ENCODE results near the gene SLC25A19. TPM values are rescaled to one million over a fixed set of nuclear protein-coding genes. Genes with fewer than 3 reads are reported as not detected.

Gene SLC25A19
- polyA plus RNA-seq, 1 of the 3 experiments (the other 2 are of a cell fraction) = 11.7 TPM

DNA sequence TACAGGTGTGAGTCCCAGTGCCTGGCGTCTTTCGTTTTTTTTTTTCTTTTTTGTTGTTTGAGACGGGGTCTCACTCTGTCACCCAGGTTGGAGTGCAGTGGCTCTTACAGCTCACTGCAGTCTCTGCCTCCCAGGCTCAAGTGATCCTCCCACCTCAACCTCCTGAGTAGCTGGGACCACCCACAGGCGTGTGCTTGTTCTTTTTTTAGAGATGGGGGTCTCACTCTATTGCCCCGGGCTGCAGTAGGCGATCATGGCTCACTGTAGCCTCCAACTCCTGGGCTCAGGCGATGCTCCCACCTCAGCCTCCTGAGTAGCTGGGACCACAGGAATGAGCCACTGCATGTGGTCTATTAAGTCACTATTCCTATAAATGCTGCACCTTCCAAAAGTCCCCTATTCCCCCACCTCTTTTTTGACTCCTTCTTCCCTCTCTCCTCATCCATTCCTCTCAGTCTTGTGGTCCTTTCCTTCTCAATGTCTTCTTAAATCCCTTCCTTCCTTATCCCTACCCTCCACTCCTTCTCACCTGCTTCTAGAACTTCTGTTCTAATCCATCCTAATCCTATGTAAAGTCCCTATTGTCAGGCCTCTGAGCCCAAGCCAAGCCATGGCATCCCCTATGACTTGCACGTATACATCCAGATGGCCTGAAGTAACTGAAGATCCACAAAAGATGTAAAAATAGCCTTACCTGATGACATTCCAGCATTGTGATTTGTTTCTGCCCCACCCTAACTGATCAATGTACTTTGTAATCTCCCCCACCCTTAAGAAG is 37.0 kb downstream of the SLC25A19 start:
- H2AFZ ChIP-seq (ENCODE audit: low read depth) = no peak overlapping the region
- DNase-seq = no peak
- H3K4me3 ChIP-seq (ENCODE audit: low read depth in 2 of 2, low read length in 1 of 2) = no peak overlapping the region
- ChIA-PET CTCF (interaction anchor here (3.7 to 3.8 kb wide), 2 partner anchors 9 to 13 kb away, joined by 12 to 51 read pairs; partner anchors contain the start of genes GGA3 and MRPS7), POLR2A (no interaction called here)
- no peak overlapping the region for H3K27ac ChIP-seq (ENCODE audit: low read depth in 2 of 2, low read length in 1 of 2)
- H3K9me3 ChIP-seq = no peaks in the 10 kb centered on the region
- H3K36me3 ChIP-seq (replicated peaks in 1 of 2; ENCODE audit: control insufficient read depth in 1 of 2, insufficient read depth in 2 of 2, low read length in 1 of 2) = no peaks in the 10 kb centered on the region
- WGBS (ENCODE audit: low lambda C conversion rate) = 95% methylated on average over 8 of the region's 8 CpGs
- no peak overlapping the region for H3K4me2 ChIP-seq
- H3K4me1 ChIP-seq (ENCODE audit: control insufficient read depth in 1 of 2, insufficient read depth in 2 of 2, low read depth in 1 of 2, low read length in 1 of 2) = peaks cover 0 to 2% of the 10 kb centered on the region in 2 experiments; a peak in 1 of 4 replicates
- no peaks in the 10 kb centered on the region for H3K27me3 ChIP-seq (ENCODE audit: insufficient read depth)
- no peaks in the 10 kb centered on the region for H3F3A ChIP-seq (replicated peaks; ENCODE audit: insufficient read depth)
- H3K9ac ChIP-seq = no peak overlapping the region
- H3K79me2 ChIP-seq (ENCODE audit: insufficient read depth) = peaks cover 79% of the 10 kb centered on the region
- no peaks in the 10 kb centered on the region for H3K9me2 ChIP-seq
- peaks cover 31% of the 10 kb centered on the region for H4K20me1 ChIP-seq (ENCODE audit: insufficient read depth)
- TF ChIP-seq EZH2phosphoT487 (IDR thresholded peaks at IDR 0.05; ENCODE audit: borderline replicate concordance, low read depth) (no peak), MXI1 (IDR thresholded peaks at IDR 0.05; ENCODE audit: low read depth, low read length) (no peak), FOSL2 (IDR thresholded peaks at IDR 0.05; ENCODE audit: borderline replicate concordance, low read depth) (no peak), ELF1 (IDR thresholded peaks at IDR 0.05) (no peak), YY1 (IDR thresholded peaks at IDR 0.05; ENCODE audit: low read depth) (no peak), TAF1 (IDR thresholded peaks at IDR 0.05; ENCODE audit: borderline replicate concordance, low read depth, low read length) (no peak), NRF1 (IDR thresholded peaks at IDR 0.05; ENCODE audit: low read depth, low read length) (no peak), EP300 (IDR thresholded peaks at IDR 0.05; ENCODE audit: borderline replicate concordance in 1 of 2, low read depth in 1 of 2, low read length in 1 of 2) (no peak), FOXM1 (IDR thresholded peaks at IDR 0.05; ENCODE audit: low read depth) (no peak)
- TF ChIP-seq, protein P1, sequence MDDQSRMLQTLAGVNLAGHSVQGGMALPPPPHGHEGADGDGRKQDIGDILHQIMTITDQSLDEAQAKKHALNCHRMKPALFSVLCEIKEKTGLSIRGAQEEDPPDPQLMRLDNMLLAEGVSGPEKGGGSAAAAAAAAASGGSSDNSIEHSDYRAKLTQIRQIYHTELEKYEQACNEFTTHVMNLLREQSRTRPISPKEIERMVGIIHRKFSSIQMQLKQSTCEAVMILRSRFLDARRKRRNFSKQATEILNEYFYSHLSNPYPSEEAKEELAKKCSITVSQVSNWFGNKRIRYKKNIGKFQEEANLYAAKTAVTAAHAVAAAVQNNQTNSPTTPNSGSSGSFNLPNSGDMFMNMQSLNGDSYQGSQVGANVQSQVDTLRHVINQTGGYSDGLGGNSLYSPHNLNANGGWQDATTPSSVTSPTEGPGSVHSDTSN (IDR thresholded peaks at IDR 0.05) = no peak
- TF ChIP-seq, protein P2, sequence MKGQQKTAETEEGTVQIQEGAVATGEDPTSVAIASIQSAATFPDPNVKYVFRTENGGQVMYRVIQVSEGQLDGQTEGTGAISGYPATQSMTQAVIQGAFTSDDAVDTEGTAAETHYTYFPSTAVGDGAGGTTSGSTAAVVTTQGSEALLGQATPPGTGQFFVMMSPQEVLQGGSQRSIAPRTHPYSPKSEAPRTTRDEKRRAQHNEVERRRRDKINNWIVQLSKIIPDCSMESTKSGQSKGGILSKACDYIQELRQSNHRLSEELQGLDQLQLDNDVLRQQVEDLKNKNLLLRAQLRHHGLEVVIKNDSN (IDR thresholded peaks at IDR 0.05; ENCODE audit: borderline replicate concordance, low read depth) = no peak

DNA sequence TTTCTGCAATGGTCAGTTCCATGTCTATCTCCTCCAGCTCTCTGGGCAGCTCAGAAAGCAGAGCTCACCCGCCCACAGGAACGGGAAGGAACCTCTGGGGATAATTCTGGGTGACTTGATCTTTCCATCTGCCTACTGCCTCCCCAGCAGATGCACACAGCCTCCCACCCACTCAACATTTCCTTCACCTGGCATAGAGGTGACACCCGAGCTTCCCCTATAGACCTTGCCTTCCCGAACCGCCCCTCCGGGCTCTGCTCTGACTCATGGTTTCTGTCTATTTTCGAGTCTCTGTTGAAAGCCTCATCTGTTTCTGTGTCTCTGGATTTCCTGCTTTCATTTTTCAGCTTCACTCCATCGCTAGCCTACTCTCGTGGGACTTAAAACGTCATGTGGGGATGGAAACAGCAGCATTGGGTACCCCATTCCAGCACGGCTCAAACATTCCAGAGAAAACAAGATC is 39.2 kb downstream of the SLC25A19 start:
- Histone ChIP-seq H3K4me2 (no peak overlapping the region), H3K9ac (no peak overlapping the region), H3K4me3 (ENCODE audit: low read depth in 2 of 2, low read length in 1 of 2) (no peak overlapping the region), H3K27me3 (ENCODE audit: insufficient read depth) (no peaks in the 10 kb centered on the region), H3K9me3 (no peaks in the 10 kb centered on the region), H3K36me3 (replicated peaks in 1 of 2; ENCODE audit: control insufficient read depth in 1 of 2, insufficient read depth in 2 of 2, low read length in 1 of 2) (peaks cover 13 to 17% of the 10 kb centered on the region in 2 experiments), H3F3A (replicated peaks; ENCODE audit: insufficient read depth) (no peaks in the 10 kb centered on the region), H3K79me2 (ENCODE audit: insufficient read depth) (peaks cover 65% of the 10 kb centered on the region), H4K20me1 (ENCODE audit: insufficient read depth) (peaks cover 26% of the 10 kb centered on the region), H3K27ac (ENCODE audit: low read depth in 2 of 2, low read length in 1 of 2) (no peak overlapping the region), H3K4me1 (ENCODE audit: control insufficient read depth in 1 of 2, insufficient read depth in 2 of 2, low read depth in 1 of 2, low read length in 1 of 2) (peaks cover 0 to 4% of the 10 kb centered on the region in 2 experiments; a peak in 1 of 4 replicates), H3K9me2 (no peaks in the 10 kb centered on the region), H2AFZ (ENCODE audit: low read depth) (no peak overlapping the region)
- no peak for DNase-seq
- CTCF ChIA-PET = interaction anchor here (1.6 to 3.8 kb wide), 5 partner anchors 11 to 162 kb away, joined by 6 to 51 read pairs (median 12); partner anchors contain the start of genes GGA3, MIF4GD and MRPS7
- TF ChIP-seq YY1 (IDR thresholded peaks at IDR 0.05; ENCODE audit: low read depth) (no peak), GABPA (IDR thresholded peaks at IDR 0.05; ENCODE audit: low read depth) (no peak), POLR2AphosphoS5 (IDR thresholded peaks at IDR 0.05; ENCODE audit: low read depth, low read length) (no peak), TCF12 (IDR thresholded peaks at IDR 0.05) (no peak), SMC3 (IDR thresholded peaks at IDR 0.05; ENCODE audit: low read depth, low read length) (no peak), RAD21 (IDR thresholded peaks at IDR 0.05; ENCODE audit: low read length) (no peak), CHD2 (IDR thresholded peaks at IDR 0.05; ENCODE audit: low read length, partially characterized antibody) (no peak), NRF1 (IDR thresholded peaks at IDR 0.05; ENCODE audit: low read depth, low read length) (no peak), NFIC (IDR thresholded peaks at IDR 0.05; ENCODE audit: borderline replicate concordance) (no peak)
- TF ChIP-seq, protein P2 (IDR thresholded peaks at IDR 0.05; ENCODE audit: borderline replicate concordance, low read depth) = no peak
- TF ChIP-seq, protein P3, sequence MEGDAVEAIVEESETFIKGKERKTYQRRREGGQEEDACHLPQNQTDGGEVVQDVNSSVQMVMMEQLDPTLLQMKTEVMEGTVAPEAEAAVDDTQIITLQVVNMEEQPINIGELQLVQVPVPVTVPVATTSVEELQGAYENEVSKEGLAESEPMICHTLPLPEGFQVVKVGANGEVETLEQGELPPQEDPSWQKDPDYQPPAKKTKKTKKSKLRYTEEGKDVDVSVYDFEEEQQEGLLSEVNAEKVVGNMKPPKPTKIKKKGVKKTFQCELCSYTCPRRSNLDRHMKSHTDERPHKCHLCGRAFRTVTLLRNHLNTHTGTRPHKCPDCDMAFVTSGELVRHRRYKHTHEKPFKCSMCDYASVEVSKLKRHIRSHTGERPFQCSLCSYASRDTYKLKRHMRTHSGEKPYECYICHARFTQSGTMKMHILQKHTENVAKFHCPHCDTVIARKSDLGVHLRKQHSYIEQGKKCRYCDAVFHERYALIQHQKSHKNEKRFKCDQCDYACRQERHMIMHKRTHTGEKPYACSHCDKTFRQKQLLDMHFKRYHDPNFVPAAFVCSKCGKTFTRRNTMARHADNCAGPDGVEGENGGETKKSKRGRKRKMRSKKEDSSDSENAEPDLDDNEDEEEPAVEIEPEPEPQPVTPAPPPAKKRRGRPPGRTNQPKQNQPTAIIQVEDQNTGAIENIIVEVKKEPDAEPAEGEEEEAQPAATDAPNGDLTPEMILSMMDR (IDR thresholded peaks at IDR 0.05) = no peak
- TF ChIP-seq, protein P1 (IDR thresholded peaks at IDR 0.05) = no peak
- TF ChIP-seq, protein P4, sequence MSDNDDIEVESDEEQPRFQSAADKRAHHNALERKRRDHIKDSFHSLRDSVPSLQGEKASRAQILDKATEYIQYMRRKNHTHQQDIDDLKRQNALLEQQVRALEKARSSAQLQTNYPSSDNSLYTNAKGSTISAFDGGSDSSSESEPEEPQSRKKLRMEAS (IDR thresholded peaks at IDR 0.05; ENCODE audit: low read depth) = no peak
- POLR2A ChIA-PET = interaction anchor here (1.3 to 1.7 kb wide), 2 partner anchors 11 to 144 kb away, joined by 4 to 9 read pairs; partner anchors contain the start of genes GGA3 and MRPS7
- WGBS (ENCODE audit: low lambda C conversion rate) = 81% methylated on average over 11 of the region's 11 CpGs

Measured in SK-N-SH (cell line).